Measurements from ENCODE around the gene SLC9A3.

The SLC9A3 gene

DNA sequence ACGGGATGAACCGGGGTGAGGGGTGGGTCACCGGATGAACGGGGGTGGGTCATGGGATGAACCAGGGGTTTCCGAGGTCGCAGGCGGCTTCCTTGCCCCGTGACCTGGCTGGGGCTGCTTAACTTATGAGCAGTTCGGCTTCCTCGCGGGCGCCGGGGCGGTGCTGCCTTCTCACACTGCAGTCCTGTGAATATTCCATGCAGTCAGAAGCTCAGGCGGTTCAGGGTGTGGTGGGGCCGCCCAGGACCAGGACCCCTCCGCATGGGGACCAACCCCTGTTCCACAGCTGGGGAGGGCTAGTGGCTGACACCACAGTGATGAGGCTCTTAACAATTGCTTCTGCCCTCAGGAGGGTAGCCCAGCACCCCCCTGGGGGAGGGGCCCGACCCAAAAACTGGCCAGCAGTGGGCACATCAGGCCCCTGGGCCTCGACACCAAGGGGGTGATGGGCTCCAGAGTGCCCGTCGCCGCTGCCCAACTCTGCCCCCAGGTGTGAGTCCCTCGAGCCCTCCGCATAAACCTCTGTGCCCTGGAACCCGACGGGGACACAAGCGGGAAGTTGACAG is 30.9 kb upstream of the SLC9A3 start:
- H3K27ac ChIP-seq (ENCODE audit: low read length) = no peak overlapping the region
- no peaks in the 10 kb centered on the region for H3K4me1 ChIP-seq (ENCODE audit: control insufficient read depth, insufficient read depth, low read length)
- H3K36me3 ChIP-seq (ENCODE audit: control insufficient read depth in 2 of 2, insufficient read depth in 2 of 2, low read length in 2 of 2) = no peaks in the 10 kb centered on the region
- no peaks in the 10 kb centered on the region for H3K9me3 ChIP-seq (ENCODE audit: control insufficient read depth in 2 of 2, low read length in 2 of 2)
- H3K27me3 ChIP-seq (ENCODE audit: control insufficient read depth in 1 of 2, insufficient read depth in 2 of 2, low read length in 2 of 2) = peaks cover 3% of the 10 kb centered on the region in 2 donors
- H3K9ac ChIP-seq (ENCODE audit: low read length in 2 of 2) = no peak overlapping the region
- no peak overlapping the region for H3K4me3 ChIP-seq (ENCODE audit: low read length in 2 of 2)

DNA sequence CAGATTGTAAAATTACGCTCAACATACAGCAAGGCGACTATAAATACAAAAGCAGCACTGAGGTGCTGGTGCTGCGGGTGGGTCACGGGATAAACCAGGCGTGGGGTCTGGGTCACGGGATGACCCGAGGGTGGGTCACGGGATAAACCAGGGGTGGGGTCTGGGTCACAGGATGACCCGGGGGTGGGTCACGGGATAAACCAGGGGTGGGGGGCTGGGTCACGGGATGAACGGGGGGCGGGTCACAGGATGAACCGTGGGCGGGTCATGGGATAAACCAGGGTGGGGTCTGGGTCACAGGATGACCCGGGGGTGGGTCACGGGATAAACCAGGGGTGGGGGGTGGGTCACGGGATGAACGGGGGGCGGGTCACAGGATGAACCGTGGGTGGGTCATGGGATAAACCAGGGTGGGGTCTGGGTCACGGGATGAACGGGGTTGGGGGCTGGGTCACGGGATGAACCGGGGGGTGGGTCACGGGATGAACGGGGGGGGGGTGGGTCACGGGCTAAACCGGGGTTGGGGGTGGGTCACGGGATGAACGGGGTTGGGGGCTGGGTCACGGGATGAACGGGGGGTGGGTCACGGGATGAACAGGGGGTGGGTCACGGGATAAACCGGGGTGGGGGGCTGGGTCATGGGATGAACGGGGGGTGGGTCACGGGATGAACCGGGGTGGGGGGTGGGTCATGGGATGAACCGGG is 30.2 kb upstream of the SLC9A3 start:
- Histone ChIP-seq H3K4me1 (ENCODE audit: control insufficient read depth, insufficient read depth, low read length) (no peaks in the 10 kb centered on the region), H3K27ac (ENCODE audit: low read length) (no peak overlapping the region)

DNA sequence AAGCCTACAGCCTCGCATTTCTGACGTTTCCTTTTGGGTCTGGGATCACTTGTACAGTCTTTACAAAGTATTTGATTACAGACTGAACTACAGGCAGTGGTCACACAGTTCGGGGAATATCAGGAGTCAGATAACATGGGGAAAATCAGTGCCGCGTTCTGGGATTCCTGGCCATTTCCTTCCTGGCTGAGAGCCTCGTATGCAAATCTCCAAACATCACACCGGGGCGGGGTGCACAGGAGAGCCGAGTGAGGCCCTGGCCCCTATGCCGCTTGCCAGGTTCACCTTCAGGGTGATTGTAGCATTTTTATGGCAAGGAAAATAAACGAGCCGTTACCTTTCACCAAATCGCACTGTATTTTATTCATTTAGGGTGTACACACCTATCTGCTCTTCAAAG is 29.6 kb upstream of the SLC9A3 start:
- no peak overlapping the region for H3K4me3 ChIP-seq (ENCODE audit: low read length in 2 of 2)
- H3K27ac ChIP-seq (ENCODE audit: low read length) = no peak overlapping the region
- no peaks in the 10 kb centered on the region for H3K9me3 ChIP-seq (ENCODE audit: control insufficient read depth in 2 of 2, low read length in 2 of 2)
- no peaks in the 10 kb centered on the region for H3K36me3 ChIP-seq (ENCODE audit: control insufficient read depth in 2 of 2, insufficient read depth in 2 of 2, low read length in 2 of 2)
- no peak overlapping the region for H3K9ac ChIP-seq (ENCODE audit: low read length in 2 of 2)
- H3K27me3 ChIP-seq (ENCODE audit: control insufficient read depth in 1 of 2, insufficient read depth in 2 of 2, low read length in 2 of 2) = peaks cover under 1 to 3% of the 10 kb centered on the region in 2 donors
- H3K4me1 ChIP-seq (ENCODE audit: control insufficient read depth, insufficient read depth, low read length) = no peaks in the 10 kb centered on the region

More for the DNA sequence above, 30.2 kb upstream of the SLC9A3 start:
- Histone ChIP-seq H3K9ac (ENCODE audit: low read length in 2 of 2) (no peak overlapping the region), H3K36me3 (ENCODE audit: control insufficient read depth in 2 of 2, insufficient read depth in 2 of 2, low read length in 2 of 2) (no peaks in the 10 kb centered on the region), H3K4me3 (ENCODE audit: low read length in 2 of 2) (no peak overlapping the region), H3K9me3 (ENCODE audit: control insufficient read depth in 2 of 2, low read length in 2 of 2) (no peaks in the 10 kb centered on the region), H3K27me3 (ENCODE audit: control insufficient read depth in 1 of 2, insufficient read depth in 2 of 2, low read length in 2 of 2) (peaks cover 3% of the 10 kb centered on the region in 2 donors)

DNA sequence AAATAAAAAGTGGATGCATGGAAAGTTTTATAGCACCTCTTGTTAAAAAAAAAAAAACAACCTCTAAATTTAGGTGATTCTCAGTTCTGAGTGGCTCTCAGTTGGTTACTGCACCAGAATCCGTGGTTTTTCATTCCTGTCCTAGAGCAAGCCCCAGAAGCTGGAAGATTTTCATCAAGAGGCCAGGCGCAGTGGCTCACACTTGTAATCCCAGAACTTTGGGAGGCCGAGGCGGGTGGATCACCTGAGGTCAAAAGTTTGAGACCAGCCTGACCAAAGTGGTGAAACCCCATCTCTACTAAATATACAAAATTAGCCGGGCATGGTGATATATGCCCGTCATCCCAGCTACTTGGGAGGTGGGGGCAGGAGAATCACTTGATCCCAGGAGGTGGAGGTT is 27.2 kb upstream of the SLC9A3 start:
- Histone ChIP-seq H3K9ac (ENCODE audit: low read length in 2 of 2) (no peak overlapping the region), H3K4me1 (ENCODE audit: control insufficient read depth, insufficient read depth, low read length) (no peaks in the 10 kb centered on the region), H3K9me3 (ENCODE audit: control insufficient read depth in 2 of 2, low read length in 2 of 2) (no peaks in the 10 kb centered on the region), H3K27ac (ENCODE audit: low read length) (no peak overlapping the region), H3K27me3 (ENCODE audit: control insufficient read depth in 1 of 2, insufficient read depth in 2 of 2, low read length in 2 of 2) (peaks cover 9 to 12% of the 10 kb centered on the region in 2 donors), H3K36me3 (ENCODE audit: control insufficient read depth in 2 of 2, insufficient read depth in 2 of 2, low read length in 2 of 2) (no peaks in the 10 kb centered on the region), H3K4me3 (ENCODE audit: low read length in 2 of 2) (no peak overlapping the region)

DNA sequence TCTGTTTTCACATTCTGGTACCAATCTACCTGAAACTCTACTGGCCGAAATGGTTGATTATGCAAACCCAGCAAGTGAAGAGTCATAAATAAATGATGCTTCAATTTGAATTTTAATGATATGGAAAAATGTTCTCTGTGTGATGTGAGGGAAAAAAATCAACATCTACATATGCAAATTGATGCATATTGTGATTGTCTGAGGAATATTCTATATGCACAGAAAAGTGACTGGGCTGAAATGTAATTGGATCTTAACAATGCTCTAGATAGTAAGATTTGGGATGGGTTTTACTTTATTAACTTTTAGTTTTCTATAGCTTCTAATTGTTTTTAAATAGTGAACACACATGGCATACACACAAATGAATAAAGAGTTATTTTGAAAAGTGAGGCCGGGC is 25.0 kb upstream of the SLC9A3 start:
- Histone ChIP-seq H3K27ac (ENCODE audit: low read length) (no peak overlapping the region), H3K4me3 (ENCODE audit: low read length in 2 of 2) (no peak overlapping the region), H3K36me3 (ENCODE audit: control insufficient read depth in 2 of 2, insufficient read depth in 2 of 2, low read length in 2 of 2) (no peaks in the 10 kb centered on the region), H3K4me1 (ENCODE audit: control insufficient read depth, insufficient read depth, low read length) (no peaks in the 10 kb centered on the region), H3K27me3 (ENCODE audit: control insufficient read depth in 1 of 2, insufficient read depth in 2 of 2, low read length in 2 of 2) (peaks cover 9 to 21% of the 10 kb centered on the region in 2 donors), H3K9ac (ENCODE audit: low read length in 2 of 2) (no peak overlapping the region), H3K9me3 (ENCODE audit: control insufficient read depth in 2 of 2, low read length in 2 of 2) (no peaks in the 10 kb centered on the region)

DNA sequence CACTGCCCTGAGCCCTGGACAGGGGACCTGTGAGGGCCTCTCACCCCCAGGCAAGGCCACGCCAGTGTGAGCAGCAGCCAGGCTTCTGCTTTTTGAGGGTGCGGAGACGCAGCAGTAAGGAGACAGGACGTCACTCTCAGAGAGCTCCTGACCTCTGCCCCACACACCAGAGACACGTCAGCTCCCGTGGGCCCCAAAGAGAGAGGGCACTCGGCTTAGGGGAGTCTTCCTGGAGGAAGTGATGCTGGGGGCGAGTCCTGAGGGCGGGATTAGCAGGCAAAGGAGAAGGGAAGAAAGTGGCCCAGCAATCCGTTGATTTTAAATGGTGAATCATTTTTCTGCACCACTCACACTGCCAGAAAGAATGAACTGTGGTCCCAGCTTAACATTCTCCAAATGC is 24.0 kb upstream of the SLC9A3 start:
- no peak overlapping the region for H3K9ac ChIP-seq (ENCODE audit: low read length in 2 of 2)
- H3K4me1 ChIP-seq (ENCODE audit: control insufficient read depth, insufficient read depth, low read length) = no peaks in the 10 kb centered on the region
- no peaks in the 10 kb centered on the region for H3K9me3 ChIP-seq (ENCODE audit: control insufficient read depth in 2 of 2, low read length in 2 of 2)
- H3K27me3 ChIP-seq (ENCODE audit: control insufficient read depth in 1 of 2, insufficient read depth in 2 of 2, low read length in 2 of 2) = peaks cover 9 to 21% of the 10 kb centered on the region in 2 donors
- H3K4me3 ChIP-seq (ENCODE audit: low read length in 2 of 2) = no peak overlapping the region
- H3K36me3 ChIP-seq (ENCODE audit: control insufficient read depth in 2 of 2, insufficient read depth in 2 of 2, low read length in 2 of 2) = no peaks in the 10 kb centered on the region
- H3K27ac ChIP-seq (ENCODE audit: low read length) = no peak overlapping the region

DNA sequence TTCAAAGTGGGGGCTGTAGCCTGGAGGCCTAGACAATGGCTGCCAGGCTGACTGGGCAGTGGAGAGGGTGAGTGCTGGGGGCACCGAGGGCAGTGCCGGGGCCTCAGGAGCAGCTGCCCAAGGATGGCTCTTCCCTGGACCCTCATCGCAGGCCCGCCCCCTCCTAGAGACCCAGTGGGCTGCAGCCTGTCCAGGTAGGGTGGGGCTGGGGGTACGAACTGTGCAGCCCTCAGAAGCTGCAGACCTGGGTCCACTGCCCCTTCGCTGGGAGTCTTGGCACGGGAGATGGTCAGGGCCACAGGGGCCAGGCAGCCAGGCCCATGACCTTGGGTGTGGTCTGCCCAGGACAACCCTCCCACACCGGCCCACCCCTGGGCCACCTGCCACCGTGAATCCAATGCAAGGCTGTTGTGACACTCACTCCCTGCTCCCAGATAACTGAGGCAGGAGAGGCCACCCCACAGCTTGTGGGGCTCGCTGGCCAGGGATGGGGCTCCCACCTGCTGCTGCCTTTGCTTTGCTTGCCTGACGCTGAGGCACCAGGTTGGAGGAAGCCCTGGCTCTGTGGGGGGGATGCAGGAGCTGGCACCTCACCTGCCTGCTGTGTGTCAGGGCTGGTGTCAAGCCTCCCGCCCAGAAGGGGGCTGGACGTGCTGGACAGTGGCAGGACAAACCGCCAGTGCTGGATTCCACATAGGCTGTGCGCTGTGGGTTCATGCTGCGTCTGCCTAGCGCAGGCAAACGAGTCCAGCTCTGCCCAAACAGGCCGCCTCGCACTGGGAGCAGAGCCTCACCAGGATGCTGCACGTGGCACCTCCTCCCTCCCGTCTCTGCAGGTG is 23.1 kb upstream of the SLC9A3 start:
- no peak overlapping the region for H3K4me3 ChIP-seq (ENCODE audit: low read length in 2 of 2)
- H3K4me1 ChIP-seq (ENCODE audit: control insufficient read depth, insufficient read depth, low read length) = no peaks in the 10 kb centered on the region
- peaks cover 9 to 21% of the 10 kb centered on the region in 2 donors for H3K27me3 ChIP-seq (ENCODE audit: control insufficient read depth in 1 of 2, insufficient read depth in 2 of 2, low read length in 2 of 2)
- H3K27ac ChIP-seq (ENCODE audit: low read length) = no peak overlapping the region
- H3K36me3 ChIP-seq (ENCODE audit: control insufficient read depth in 2 of 2, insufficient read depth in 2 of 2, low read length in 2 of 2) = no peaks in the 10 kb centered on the region
- H3K9ac ChIP-seq (ENCODE audit: low read length in 2 of 2) = no peak overlapping the region
- H3K9me3 ChIP-seq (ENCODE audit: control insufficient read depth in 2 of 2, low read length in 2 of 2) = no peaks in the 10 kb centered on the region

DNA sequence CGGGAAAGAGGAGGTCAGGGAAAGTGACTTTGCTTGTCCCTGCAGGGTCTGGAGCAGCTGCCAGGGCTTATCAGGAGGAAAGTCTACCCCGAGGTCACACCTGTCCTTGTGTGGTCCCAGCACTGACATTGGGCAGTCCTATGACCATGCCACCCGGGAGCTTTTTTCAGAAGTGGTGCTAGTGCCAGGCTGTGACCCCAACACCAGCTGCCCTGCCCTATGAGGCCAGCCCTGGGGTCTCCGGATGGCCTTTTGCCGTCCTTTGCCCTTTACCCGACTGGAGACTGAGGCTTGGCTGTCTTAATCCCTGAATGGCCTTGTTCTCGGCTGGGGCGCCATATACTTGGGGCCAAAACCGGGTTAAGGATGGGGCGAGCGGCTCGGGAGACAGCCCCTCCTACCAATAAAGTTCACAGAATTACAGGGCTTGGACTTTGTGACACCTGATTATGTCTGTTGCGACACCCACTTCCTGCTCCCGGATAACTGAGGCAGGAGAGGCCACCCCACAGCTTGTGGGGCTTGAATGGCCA is 22.2 kb upstream of the SLC9A3 start:
- Histone ChIP-seq H3K27me3 (ENCODE audit: control insufficient read depth in 1 of 2, insufficient read depth in 2 of 2, low read length in 2 of 2) (peaks cover 8 to 21% of the 10 kb centered on the region in 2 donors), H3K4me3 (ENCODE audit: low read length in 2 of 2) (no peak overlapping the region), H3K27ac (ENCODE audit: low read length) (no peak overlapping the region), H3K36me3 (ENCODE audit: control insufficient read depth in 2 of 2, insufficient read depth in 2 of 2, low read length in 2 of 2) (no peaks in the 10 kb centered on the region), H3K9ac (ENCODE audit: low read length in 2 of 2) (no peak overlapping the region), H3K9me3 (ENCODE audit: control insufficient read depth in 2 of 2, low read length in 2 of 2) (no peaks in the 10 kb centered on the region), H3K4me1 (ENCODE audit: control insufficient read depth, insufficient read depth, low read length) (no peaks in the 10 kb centered on the region)

DNA sequence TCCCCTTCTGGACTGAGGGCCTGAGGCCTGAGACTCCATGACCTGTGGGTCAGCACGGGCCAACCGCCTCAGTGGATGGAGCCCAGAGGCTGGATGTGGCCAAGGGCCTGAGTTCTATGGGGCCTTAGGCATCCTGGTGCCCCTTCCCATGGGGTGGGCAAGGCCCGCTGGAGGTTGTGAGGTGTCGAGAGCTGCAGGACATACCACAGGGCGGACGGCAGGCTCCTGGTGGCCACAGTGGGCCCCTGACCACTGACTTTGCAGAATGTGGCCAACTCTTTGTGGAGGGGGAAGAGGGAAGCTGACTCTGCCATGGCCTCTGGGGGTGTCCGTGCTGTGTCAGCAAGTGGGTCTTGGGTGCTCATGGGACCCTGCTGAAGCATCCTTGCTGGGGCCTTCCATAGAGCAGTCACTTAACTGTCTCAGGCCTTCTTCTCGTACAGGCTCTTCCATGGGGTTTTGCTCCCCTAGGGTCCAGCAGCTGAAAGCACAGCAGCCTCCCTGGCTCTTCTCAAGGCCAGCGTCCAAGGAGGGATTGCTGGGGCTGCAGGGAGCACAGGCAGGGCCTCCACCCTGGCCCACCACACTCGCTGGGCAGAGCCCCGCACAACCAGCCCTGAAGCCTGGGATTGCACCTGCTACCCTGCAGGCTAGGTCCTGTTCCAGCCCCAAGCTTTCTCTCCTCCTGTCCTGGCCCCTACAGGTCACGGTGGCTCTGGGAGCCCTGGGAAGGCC is 21.6 kb upstream of the SLC9A3 start:
- Histone ChIP-seq H3K27me3 (ENCODE audit: control insufficient read depth in 1 of 2, insufficient read depth in 2 of 2, low read length in 2 of 2) (peaks cover 6 to 23% of the 10 kb centered on the region in 2 donors), H3K36me3 (ENCODE audit: control insufficient read depth in 2 of 2, insufficient read depth in 2 of 2, low read length in 2 of 2) (no peaks in the 10 kb centered on the region), H3K4me3 (ENCODE audit: low read length in 2 of 2) (no peak overlapping the region), H3K4me1 (ENCODE audit: control insufficient read depth, insufficient read depth, low read length) (no peaks in the 10 kb centered on the region), H3K9ac (ENCODE audit: low read length in 2 of 2) (no peak overlapping the region), H3K27ac (ENCODE audit: low read length) (no peak overlapping the region), H3K9me3 (ENCODE audit: control insufficient read depth in 2 of 2, low read length in 2 of 2) (no peaks in the 10 kb centered on the region)

DNA sequence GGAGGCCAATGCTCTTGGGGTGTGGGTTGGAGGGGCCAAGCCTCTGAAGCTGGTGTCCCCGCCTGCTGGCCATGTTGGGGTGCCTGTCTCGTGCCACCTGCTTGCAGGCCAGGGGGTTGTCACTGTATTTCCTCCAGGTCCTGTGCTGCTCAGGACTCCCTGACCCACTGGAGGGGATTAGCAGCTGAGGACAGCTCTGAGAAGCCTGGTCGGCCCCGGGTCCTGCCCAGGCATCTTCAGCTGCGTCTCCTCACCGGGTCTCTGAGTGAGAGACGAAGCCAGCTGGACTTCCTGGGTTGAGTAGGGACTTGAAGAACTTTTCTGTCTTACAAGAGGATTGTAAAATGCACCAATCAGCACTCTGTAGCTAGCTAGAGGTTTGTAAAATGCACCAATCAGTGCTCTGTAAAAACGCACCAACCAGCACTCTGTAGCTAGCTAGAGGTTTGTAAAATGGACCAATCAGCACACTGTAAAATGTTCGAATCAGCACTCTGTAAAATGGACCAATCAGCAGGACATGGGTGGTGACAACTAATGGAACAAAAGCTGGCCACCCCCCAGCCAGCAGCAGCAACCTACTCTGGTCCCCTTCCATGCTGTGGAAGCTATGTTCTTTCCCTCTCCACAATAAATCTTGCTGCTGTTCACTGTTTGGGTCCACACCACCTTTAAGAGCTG is 20.6 kb upstream of the SLC9A3 start:
- H3K36me3 ChIP-seq (ENCODE audit: control insufficient read depth in 2 of 2, insufficient read depth in 2 of 2, low read length in 2 of 2) = no peaks in the 10 kb centered on the region
- no peaks in the 10 kb centered on the region for H3K9me3 ChIP-seq (ENCODE audit: control insufficient read depth in 2 of 2, low read length in 2 of 2)
- peaks cover 12 to 33% of the 10 kb centered on the region in 2 donors for H3K27me3 ChIP-seq (ENCODE audit: control insufficient read depth in 1 of 2, insufficient read depth in 2 of 2, low read length in 2 of 2)
- H3K4me1 ChIP-seq (ENCODE audit: control insufficient read depth, insufficient read depth, low read length) = no peaks in the 10 kb centered on the region
- no peak overlapping the region for H3K9ac ChIP-seq (ENCODE audit: low read length in 2 of 2)
- no peak overlapping the region for H3K27ac ChIP-seq (ENCODE audit: low read length)
- no peak overlapping the region for H3K4me3 ChIP-seq (ENCODE audit: low read length in 2 of 2)
